ENCODE measurements around the gene HOXC9. TPM values are rescaled to one million over a fixed set of nuclear protein-coding genes. Genes with fewer than 3 reads are reported as not detected.
A peak's percentile ranks its signal among the peaks of the same experiment; 100 is the strongest.

HOXC9 gene
- total RNA-seq, 4 donors from 2014 or later, result 13.6 to 37.7 (median 26.3) TPM

DNA sequence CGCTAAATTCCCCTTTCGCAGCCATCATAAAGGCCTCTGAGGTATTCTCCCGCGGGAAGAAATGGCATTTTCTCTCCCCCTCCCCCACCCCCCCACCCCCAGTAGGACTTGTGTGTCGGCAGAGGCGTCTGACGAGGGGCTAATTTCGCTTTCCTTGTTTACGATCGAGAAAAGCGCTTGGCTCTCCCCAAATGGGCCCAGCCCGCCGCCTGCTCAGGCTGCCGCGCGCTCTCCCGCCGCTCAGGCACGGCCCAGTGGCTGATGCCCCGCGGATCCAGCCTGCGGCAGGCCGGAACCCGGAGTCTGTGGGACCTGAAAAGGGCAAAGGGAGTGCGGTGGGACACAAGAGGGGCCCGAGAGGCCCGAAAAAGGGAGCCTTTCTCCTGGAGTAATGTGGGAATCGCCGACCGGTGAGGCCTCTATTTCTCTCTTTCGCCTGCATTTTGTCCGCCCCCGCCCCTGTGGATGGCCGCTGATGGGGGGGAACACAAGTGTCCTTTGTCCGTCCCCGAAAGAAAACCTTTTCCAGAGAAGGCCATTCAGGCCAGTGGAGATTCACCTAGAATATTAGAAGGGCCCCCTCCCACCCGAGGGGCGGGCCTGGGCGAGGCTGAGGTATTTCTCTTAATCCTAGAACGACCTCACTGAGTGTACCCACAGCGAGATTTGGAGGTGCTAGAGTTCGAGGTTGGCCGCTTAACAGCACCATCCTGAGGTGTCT, 19.3 kb downstream of the HOXC9 start:
- peak overlapping the region; percentile 62 to 70 (median 68) for H3K4me3 ChIP-seq
- no peak for TF ChIP-seq POLR2A (IDR thresholded peaks at IDR 0.05)
- TF ChIP-seq, protein P1, sequence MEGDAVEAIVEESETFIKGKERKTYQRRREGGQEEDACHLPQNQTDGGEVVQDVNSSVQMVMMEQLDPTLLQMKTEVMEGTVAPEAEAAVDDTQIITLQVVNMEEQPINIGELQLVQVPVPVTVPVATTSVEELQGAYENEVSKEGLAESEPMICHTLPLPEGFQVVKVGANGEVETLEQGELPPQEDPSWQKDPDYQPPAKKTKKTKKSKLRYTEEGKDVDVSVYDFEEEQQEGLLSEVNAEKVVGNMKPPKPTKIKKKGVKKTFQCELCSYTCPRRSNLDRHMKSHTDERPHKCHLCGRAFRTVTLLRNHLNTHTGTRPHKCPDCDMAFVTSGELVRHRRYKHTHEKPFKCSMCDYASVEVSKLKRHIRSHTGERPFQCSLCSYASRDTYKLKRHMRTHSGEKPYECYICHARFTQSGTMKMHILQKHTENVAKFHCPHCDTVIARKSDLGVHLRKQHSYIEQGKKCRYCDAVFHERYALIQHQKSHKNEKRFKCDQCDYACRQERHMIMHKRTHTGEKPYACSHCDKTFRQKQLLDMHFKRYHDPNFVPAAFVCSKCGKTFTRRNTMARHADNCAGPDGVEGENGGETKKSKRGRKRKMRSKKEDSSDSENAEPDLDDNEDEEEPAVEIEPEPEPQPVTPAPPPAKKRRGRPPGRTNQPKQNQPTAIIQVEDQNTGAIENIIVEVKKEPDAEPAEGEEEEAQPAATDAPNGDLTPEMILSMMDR (IDR thresholded peaks at IDR 0.05 in 4 of 5, conservative IDR thresholded peaks at IDR 0.05 in 1 of 5), result no peak
- no peaks in the 10 kb centered on the region for H3K36me3 ChIP-seq
- H3K27me3 ChIP-seq, result no peaks in the 10 kb centered on the region
- H3K9me3 ChIP-seq, result no peaks in the 10 kb centered on the region
- intact Hi-C loops (cut with DNase I; ENCODE audit: low total_unique reads), result loop anchor here (2.0 to 5.0 kb wide), 2 partner anchors 32 to 263 kb away; partner anchors contain the start of genes CBX5 and HNRNPA1
- peaks cover 57 to 74% of the 10 kb centered on the region in 2 donors for H3K4me1 ChIP-seq
- ATAC-seq, result no peak
- in situ Hi-C loops (cut with MboI; ENCODE audit: low sequenced_read_pairs in 4 of 4), result loop anchor here in 2 of 4 donors (10.0 to 25.0 kb wide), 2 partner anchors 186 to 343 kb away; partner anchors contain the start of gene GPR84 (in 2 of the 2)
- peak overlapping the region; percentile 94 to 100 (median 98) for H3K27ac ChIP-seq
- DNase-seq, result no peak

GRCh38 chr12:54019924-54020590, 20.1 kb downstream of the HOXC9 start:
- intact Hi-C loops (cut with DNase I; ENCODE audit: low total_unique reads) (loop anchor here (2.0 to 5.0 kb wide), 2 partner anchors 33 to 262 kb away; partner anchors contain the start of genes CBX5 and HNRNPA1), in situ Hi-C loops (cut with MboI; ENCODE audit: low sequenced_read_pairs in 4 of 4) (loop anchor here in 2 of 4 donors (10.0 to 25.0 kb wide), 3 partner anchors 175 to 342 kb away; partner anchors contain the start of gene GPR84 (in 2 of the 2))
- peak; percentile 53 to 68 for ATAC-seq
- peak overlapping the region; percentile 62 to 70 (median 68) for H3K4me3 ChIP-seq
- H3K27ac ChIP-seq, result peak overlapping the region; percentile 94 to 100 (median 98)
- peaks cover 64 to 75% of the 10 kb centered on the region in 2 donors for H3K4me1 ChIP-seq
- H3K36me3 ChIP-seq, result no peaks in the 10 kb centered on the region
- peak in 1 of 2 donors; percentile 82 for DNase-seq
- no peaks in the 10 kb centered on the region for H3K27me3 ChIP-seq
- no peaks in the 10 kb centered on the region for H3K9me3 ChIP-seq
- TF ChIP-seq, protein P1 (IDR thresholded peaks at IDR 0.05 in 4 of 5, conservative IDR thresholded peaks at IDR 0.05 in 1 of 5), result no peak
- TF ChIP-seq POLR2A (IDR thresholded peaks at IDR 0.05), result peak; percentile 58 to 71

DNA sequence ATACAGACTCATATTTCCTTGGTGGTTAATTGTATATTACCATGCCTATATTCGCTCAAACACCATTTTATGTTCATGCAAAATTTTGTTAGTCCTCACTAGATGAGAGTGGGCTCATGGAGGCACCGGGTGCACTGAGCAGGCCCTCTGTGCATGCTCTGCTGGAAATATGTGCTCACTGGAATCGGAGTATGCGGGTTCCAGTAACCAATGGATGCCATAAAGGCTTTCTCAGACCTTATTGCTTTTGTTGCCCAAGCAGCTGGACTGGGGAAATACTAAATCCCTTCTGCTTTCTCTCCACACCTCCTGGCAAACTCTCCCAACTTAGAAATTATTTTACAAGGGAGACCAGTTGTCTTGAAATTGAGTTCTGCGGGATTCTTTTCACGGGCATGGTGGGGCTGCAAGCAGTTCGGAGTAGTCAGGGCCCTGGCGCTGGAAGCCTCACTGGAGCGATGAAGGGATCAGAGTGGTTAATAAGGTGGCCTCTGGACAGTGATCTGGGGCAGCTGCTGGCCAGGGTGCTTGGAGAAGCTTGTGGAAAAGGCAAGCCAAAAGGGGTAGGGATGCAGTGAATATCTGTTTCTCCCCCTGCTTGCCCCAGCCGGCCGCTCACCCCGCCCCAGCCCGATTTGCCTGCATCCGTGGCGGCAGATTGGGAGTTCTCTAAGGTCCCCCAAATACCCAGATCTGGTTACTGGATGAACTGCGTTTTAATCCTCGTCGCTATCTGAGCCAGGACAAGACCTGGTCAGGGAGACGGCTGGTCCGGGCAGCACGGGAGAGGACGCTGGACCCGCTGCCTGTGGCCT, 20.8 kb downstream of the HOXC9 start:
- Histone ChIP-seq H3K4me1 (peaks cover 62 to 78% of the 10 kb centered on the region in 2 donors), H3K27me3 (no peaks in the 10 kb centered on the region), H3K36me3 (no peaks in the 10 kb centered on the region), H3K9me3 (no peaks in the 10 kb centered on the region), H3K4me3 (peak overlapping the region; percentile 62 to 70 (median 68)), H3K27ac (peak overlapping the region; percentile 94 to 100 (median 98))
- intact Hi-C loops (cut with DNase I; ENCODE audit: low total_unique reads), result loop anchor here (1.0 kb wide), 1 partner anchor 14 kb away; no protein-coding TSS in a partner anchor
- DNase-seq (no peak), ATAC-seq (no peak)
- no peak for TF ChIP-seq POLR2A (IDR thresholded peaks at IDR 0.05)
- TF ChIP-seq, protein P1 (IDR thresholded peaks at IDR 0.05 in 4 of 5, conservative IDR thresholded peaks at IDR 0.05 in 1 of 5), result no peak
- in situ Hi-C loops (cut with MboI; ENCODE audit: low sequenced_read_pairs in 4 of 4), result loop anchor here in 2 of 4 donors (10.0 to 25.0 kb wide), 2 partner anchors 174 to 342 kb away; partner anchors contain the start of gene GPR84 (in 2 of the 2)

GRCh38 chr12:54021432-54022013, 21.6 kb downstream of the HOXC9 start:
- in situ Hi-C loops (cut with MboI; ENCODE audit: low sequenced_read_pairs in 4 of 4) (loop anchor here in 2 of 4 donors (10.0 to 25.0 kb wide), 2 partner anchors 173 to 341 kb away; partner anchors contain the start of gene GPR84 (in 2 of the 2)), intact Hi-C loops (cut with DNase I; ENCODE audit: low total_unique reads) (loop anchor here (1.0 kb wide), 1 partner anchor 15 kb away; no protein-coding TSS in a partner anchor)
- no peaks in the 10 kb centered on the region for H3K9me3 ChIP-seq
- H3K36me3 ChIP-seq, result no peaks in the 10 kb centered on the region
- H3K27ac ChIP-seq, result peak overlapping the region; percentile 94 to 100 (median 98)
- H3K27me3 ChIP-seq, result no peaks in the 10 kb centered on the region
- TF ChIP-seq, protein P1 (IDR thresholded peaks at IDR 0.05 in 4 of 5, conservative IDR thresholded peaks at IDR 0.05 in 1 of 5), result peak; percentile 44 to 62 (median 56)
- TF ChIP-seq POLR2A (IDR thresholded peaks at IDR 0.05), result peak in 1 of 2 donors; percentile 71
- peak; percentile 78 to 83 for DNase-seq
- H3K4me1 ChIP-seq, result peaks cover 67 to 78% of the 10 kb centered on the region in 2 donors
- peak overlapping the region; percentile 62 to 70 (median 68) for H3K4me3 ChIP-seq
- peak; percentile 23 to 30 for ATAC-seq
